WI38 (cell line): ENCODE measurements around the gene MMP10.

Experiments used
- H3K4me3 ChIP-seq: 2 replicates; pipeline ENCODE4 v1.5.1; 2011; ENCODE audit warnings: low read depth, mild to moderate bottlenecking, control low read depth, low read length
- CTCF ChIP-seq: IDR thresholded peaks from 2 replicates; pipeline ENCODE4 v1.5.1; 2012; ENCODE audit warnings: low read depth, mild to moderate bottlenecking, control low read depth, low read length

Gene MMP10

GRCh38 chr11:102783016-102783415 lies 2.6 kb upstream of the MMP10 start:
- TF ChIP-seq CTCF = no peak
- H3K4me3 ChIP-seq = no peak overlapping the region

GRCh38 chr11:102781676-102782075 lies 1.2 kb upstream of the MMP10 start:
- no peak overlapping the region for H3K4me3 ChIP-seq
- no peak for TF ChIP-seq CTCF

GRCh38 chr11:102776454-102776853 lies 4.0 kb downstream of the MMP10 start:
- TF ChIP-seq CTCF = no peak

GRCh38 chr11:102773386-102773785 lies 7.0 kb downstream of the MMP10 start:
- no peak overlapping the region for H3K4me3 ChIP-seq
- no peak for TF ChIP-seq CTCF

More at GRCh38 chr11:102776454-102776853, 4.0 kb downstream of the MMP10 start:
- no peak overlapping the region for H3K4me3 ChIP-seq

GRCh38 chr11:102771351-102771750 lies 9.1 kb downstream of the MMP10 start:
- H3K4me3 ChIP-seq = no peak overlapping the region
- no peak for TF ChIP-seq CTCF

GRCh38 chr11:102770191-102770590 lies 10.2 kb downstream of the MMP10 start:
- H3K4me3 ChIP-seq = no peak overlapping the region
- TF ChIP-seq CTCF = no peak

- H3K4me3 ChIP-seq = no peak overlapping the region
- no peak for TF ChIP-seq CTCF
These were observed 12.6 kb downstream of the MMP10 start for GRCh38 chr11:102767800-102768199.
